Hepatocyte (in vitro differentiated cells): ENCODE results near the gene OR4D6.

Source experiments
- CTCF ChIP-seq: fragments of 200-600 bp; sonication (generic); IDR thresholded peaks from 2 replicates; pipeline ENCODE4 v1.5.1; 2016; ENCODE audit warnings: antibody characterized with exemption, mild to moderate bottlenecking; ENCODE audit not compliant: poor library complexity
- EZH2 ChIP-seq: fragments of 200-600 bp; sonication (generic); IDR thresholded peaks from 2 replicates; pipeline ENCODE4 v1.6.1; 2016; ENCODE audit warnings: antibody characterized with exemption, mild to moderate bottlenecking, borderline replicate concordance

- TF ChIP-seq CTCF (no peak), EZH2 (no peak)
Measured at GRCh38 chr11:59423835-59424234, 32.9 kb upstream of the OR4D6 start.
